SW 1271 (cell line): ENCODE data around the gene FOCAD.

Source experiments
- DNase-seq, 2 experiments: peaks; one replicate each; lab custom pipeline; 2025; lab: John Stamatoyannopoulos, UW

The FOCAD gene

GRCh38 chr9:21015995-21016394 lies 331.9 kb downstream of the FOCAD start:
- no peak for DNase-seq

- no peak for DNase-seq
Measured at GRCh38 chr9:21016701-21017491, 332.8 kb downstream of the FOCAD start.

- DNase-seq = no peak
Measured at GRCh38 chr9:21018177-21018576, 334.1 kb downstream of the FOCAD start.

GRCh38 chr9:21023861-21024260 lies 339.8 kb downstream of the FOCAD start:
- DNase-seq = no peak

- no peak for DNase-seq
Measured at GRCh38 chr9:21027295-21027694, 343.2 kb downstream of the FOCAD start.

- no peak for DNase-seq
Measured at GRCh38 chr9:21028466-21028865, 344.4 kb downstream of the FOCAD start.

GRCh38 chr9:21029661-21030060 lies 345.6 kb downstream of the FOCAD start:
- DNase-seq = no peak

GRCh38 chr9:21030389-21031035 lies 346.5 kb downstream of the FOCAD start:
- DNase-seq = no peak

- no peak for DNase-seq
Measured at GRCh38 chr9:21031091-21031807, 347.2 kb downstream of the FOCAD start, which contains the start of gene HACD4. Gene HACD4 (minus strand): TSS chr9:21031640. CDS start chr9:21031590, 50 bp downstream.

- no peak for DNase-seq
Measured at GRCh38 chr9:21031808-21032183, 347.7 kb downstream of the FOCAD start.

GRCh38 chr9:21037278-21037677 lies 353.2 kb downstream of the FOCAD start:
- no peak for DNase-seq

- DNase-seq = no peak
Measured at GRCh38 chr9:21039302-21039701, 355.2 kb downstream of the FOCAD start.

GRCh38 chr9:21042466-21042865 lies 358.4 kb downstream of the FOCAD start:
- DNase-seq = no peak

GRCh38 chr9:21043841-21044240 lies 359.8 kb downstream of the FOCAD start:
- no peak for DNase-seq
